ENCODE data around the gene FN1.
A peak's percentile ranks its signal among the peaks of the same experiment; 100 is the strongest.

Gene FN1

GRCh38 chr2:215442401-215442787 lies 6.5 kb upstream of the FN1 start:
- peak; percentile 21 for FAIRE-seq
- DNase-seq (ENCODE audit: insufficient read length, low spot score): no peak

- no peak for DNase-seq (ENCODE audit: insufficient read length, low spot score)
- FAIRE-seq: no peak
Measured at GRCh38 chr2:215441560-215442400, 5.9 kb upstream of the FN1 start.

- DNase-seq (ENCODE audit: insufficient read length, low spot score) (no peak), FAIRE-seq (no peak)
Measured at GRCh38 chr2:215439980-215440512, 4.2 kb upstream of the FN1 start.

- no peak for FAIRE-seq
Measured at GRCh38 chr2:215439404-215439803, 3.5 kb upstream of the FN1 start.

GRCh38 chr2:215437614-215438013 lies 1.7 kb upstream of the FN1 start:
- DNase-seq (ENCODE audit: insufficient read length, low spot score) (no peak), FAIRE-seq (no peak)

More at GRCh38 chr2:215439404-215439803, 3.5 kb upstream of the FN1 start:
- DNase-seq (ENCODE audit: insufficient read length, low spot score): no peak

- DNase-seq (ENCODE audit: insufficient read length, low spot score): peak; percentile 12
- peak; percentile 65 for FAIRE-seq
Measured at GRCh38 chr2:215436705-215437565, 1.1 kb upstream of the FN1 start.

GRCh38 chr2:215435280-215435869 lies 493 bp downstream of the FN1 start:
- DNase-seq (ENCODE audit: insufficient read length, low spot score): peak; percentile 14
- no peak for FAIRE-seq

- DNase-seq (ENCODE audit: insufficient read length, low spot score) (no peak), FAIRE-seq (no peak)
Measured at GRCh38 chr2:215434447-215435279, 1.2 kb downstream of the FN1 start.

- no peak for DNase-seq (ENCODE audit: insufficient read length, low spot score)
- no peak for FAIRE-seq
Measured at GRCh38 chr2:215432759-215433594, 2.9 kb downstream of the FN1 start.

- DNase-seq (ENCODE audit: insufficient read length, low spot score): no peak
Measured at GRCh38 chr2:215431778-215432758, 3.8 kb downstream of the FN1 start.

GRCh38 chr2:215431290-215431689 lies 4.6 kb downstream of the FN1 start:
- DNase-seq (ENCODE audit: insufficient read length, low spot score): no peak
- no peak for FAIRE-seq

More at GRCh38 chr2:215431778-215432758, 3.8 kb downstream of the FN1 start:
- no peak for FAIRE-seq

GRCh38 chr2:215430528-215431187 lies 5.2 kb downstream of the FN1 start:
- no peak for FAIRE-seq

GRCh38 chr2:215429424-215429823 lies 6.4 kb downstream of the FN1 start:
- FAIRE-seq (no peak), DNase-seq (ENCODE audit: insufficient read length, low spot score) (no peak)

More at GRCh38 chr2:215430528-215431187, 5.2 kb downstream of the FN1 start:
- no peak for DNase-seq (ENCODE audit: insufficient read length, low spot score)

- FAIRE-seq (no peak), DNase-seq (ENCODE audit: insufficient read length, low spot score) (no peak)
Measured at GRCh38 chr2:215428060-215428910, 7.6 kb downstream of the FN1 start.

GRCh38 chr2:215427585-215427984 lies 8.3 kb downstream of the FN1 start:
- FAIRE-seq: no peak

GRCh38 chr2:215425021-215425782 lies 10.7 kb downstream of the FN1 start:
- FAIRE-seq: no peak

More at GRCh38 chr2:215427585-215427984, 8.3 kb downstream of the FN1 start:
- DNase-seq (ENCODE audit: insufficient read length, low spot score): no peak

More at GRCh38 chr2:215425021-215425782, 10.7 kb downstream of the FN1 start:
- no peak for DNase-seq (ENCODE audit: insufficient read length, low spot score)

Data from GM19239 (cell line).